IPS DF 6.9 (cell line): ENCODE results near the gene SCCPDH.

Experiments used
- DNase-seq: peaks from one replicate; pipeline ENCODE4 v3.0.0-alpha.2; 2013; ENCODE audit warnings: low read depth, low spot score
- H3K27ac ChIP-seq: one replicate; pipeline ENCODE4 v1.5.1; 2013; ENCODE audit warnings: low read length, control low read depth
- H3K27me3 ChIP-seq: 2 replicates; pipeline ENCODE4 v1.6.1; 2013; ENCODE audit warnings: mild to moderate bottlenecking, low read length; ENCODE audit not compliant: control insufficient read depth, insufficient read depth
- H3K36me3 ChIP-seq: 2 replicates; pipeline ENCODE4 v1.6.1; 2013; ENCODE audit warnings: low read length; ENCODE audit not compliant: control insufficient read depth, insufficient read depth
- H3K4me1 ChIP-seq: 2 replicates; pipeline ENCODE4 v1.6.1; 2013; ENCODE audit warnings: low read length; ENCODE audit not compliant: control insufficient read depth, insufficient read depth
- H3K4me3 ChIP-seq: 2 replicates; pipeline ENCODE4 v1.5.1; 2013; ENCODE audit warnings: mild to moderate bottlenecking, low read length
- H3K9me3 ChIP-seq: 2 replicates; pipeline ENCODE4 v1.6.1; 2013; ENCODE audit warnings: low read length, inconsistent platforms; ENCODE audit not compliant: control insufficient read depth, insufficient read depth
- WGBS: extraction: QIAGEN DNeasy Blood & Tissue Kit; methylation state at CpG from one replicate; pipeline ENCODE4 v1.1.7; 2013; ENCODE audit warnings: mixed read lengths, missing lambda C conversion rate; ENCODE audit not compliant: insufficient read length, insufficient coverage; 5-methylcytosine and 5-hydroxymethylcytosine counted together

The SCCPDH gene

DNA sequence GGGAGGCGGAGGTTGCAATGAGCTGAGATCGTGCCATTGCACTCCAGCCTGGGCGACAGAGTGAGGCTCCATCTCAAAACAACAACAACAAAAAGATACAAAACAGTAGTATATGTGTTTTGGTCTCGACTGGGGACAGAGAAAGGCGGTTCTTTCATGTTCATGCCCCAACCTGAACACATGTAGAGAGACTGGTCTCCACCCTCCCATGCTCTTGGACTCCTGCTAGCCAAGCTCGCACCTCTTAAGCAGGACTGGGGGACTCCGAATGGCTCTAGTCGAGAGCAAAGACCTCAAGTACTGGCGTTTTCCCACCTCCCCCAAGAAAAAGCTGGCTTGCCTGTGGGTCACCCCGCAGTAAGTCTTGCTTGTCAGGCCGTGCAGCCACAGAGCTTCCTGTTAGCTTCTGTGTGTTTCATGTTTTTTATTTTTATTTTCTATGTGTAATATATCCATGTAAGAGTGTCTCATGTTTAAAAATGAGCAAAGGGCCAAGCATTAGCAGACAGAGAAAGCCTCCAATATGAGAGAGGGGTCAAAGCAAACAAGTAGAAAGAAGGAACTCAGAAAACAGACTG lies 91.6 kb downstream of the SCCPDH start:
- H3K27me3 ChIP-seq, result no peaks in the 10 kb centered on the region
- H3K4me3 ChIP-seq, result no peak overlapping the region
- H3K4me1 ChIP-seq, result peaks cover 3% of the 10 kb centered on the region
- H3K27ac ChIP-seq, result no peak overlapping the region
- no peaks in the 10 kb centered on the region for H3K9me3 ChIP-seq
- no CpG with 5 or more reads among the region's 11 CpGs for WGBS
- no peaks in the 10 kb centered on the region for H3K36me3 ChIP-seq
- DNase-seq, result no peak
